Mesendoderm (in vitro differentiated cells): ENCODE data around the gene CCL3.
"Not testable (repeated sequence)": the region's sequence is repeated elsewhere in the genome, so short reads cannot be mapped to it uniquely, and the experiment has no call there.

Experiments
- DNase-seq: peaks from one replicate; pipeline ENCODE4 v3.0.0; 2013
- H2AK5ac ChIP-seq: 2 replicates; pipeline ENCODE4 v1.6.1; 2013; ENCODE audit warnings: low read length, inconsistent platforms
- H2BK120ac ChIP-seq: 2 replicates; pipeline ENCODE4 v1.6.1; 2013; ENCODE audit warnings: low read depth, mild to moderate bottlenecking, low read length, moderate library complexity, mixed read lengths
- H2BK15ac ChIP-seq: replicated peaks from 2 replicates; pipeline ENCODE4 v1.6.1; 2013; ENCODE audit warnings: low read depth, mild to moderate bottlenecking, moderate library complexity
- H2BK5ac ChIP-seq: 2 replicates; pipeline ENCODE4 v1.6.1; 2013; ENCODE audit warnings: low read length, inconsistent platforms
- H3K18ac ChIP-seq: 2 replicates; pipeline ENCODE4 v1.6.1; 2013; ENCODE audit warnings: mild to moderate bottlenecking, low read length, mixed read lengths
- H3K23ac ChIP-seq: one replicate; pipeline ENCODE4 v1.6.1; 2013; ENCODE audit warnings: low read length
- H3K27ac ChIP-seq: 2 replicates; pipeline ENCODE4 v1.5.1; 2013; ENCODE audit warnings: low read depth, mild to moderate bottlenecking, inconsistent platforms, low read length, moderate library complexity
- H3K27me3 ChIP-seq: 2 replicates; pipeline ENCODE4 v1.6.1; 2013; ENCODE audit warnings: low read length, control low read depth, mild to moderate bottlenecking, inconsistent platforms; ENCODE audit not compliant: insufficient read depth, poor library complexity
- H3K36me3 ChIP-seq: 2 replicates; pipeline ENCODE4 v1.6.1; 2013; ENCODE audit warnings: low read length, inconsistent platforms; ENCODE audit not compliant: control insufficient read depth, insufficient read depth
- H3K4ac ChIP-seq: one replicate; pipeline ENCODE4 v1.6.1; 2013; ENCODE audit warnings: low read depth, mild to moderate bottlenecking, low read length, moderate library complexity
- H3K4me1 ChIP-seq: 2 replicates; pipeline ENCODE4 v1.6.1; 2013; ENCODE audit warnings: low read depth, low read length, inconsistent platforms; ENCODE audit not compliant: control insufficient read depth
- H3K4me2 ChIP-seq: 2 replicates; pipeline ENCODE4 v1.6.1; 2013; ENCODE audit warnings: low read length
- H3K4me3 ChIP-seq: 2 replicates; pipeline ENCODE4 v1.5.1; 2013; ENCODE audit warnings: mild to moderate bottlenecking, low read length
- H3K56ac ChIP-seq: one replicate; pipeline ENCODE4 v1.6.1; 2013; ENCODE audit warnings: low read length
- H3K79me1 ChIP-seq: 2 replicates; pipeline ENCODE4 v1.6.1; 2013; ENCODE audit warnings: low read length, inconsistent platforms
- H3K79me2 ChIP-seq: 2 replicates; pipeline ENCODE4 v1.6.1; 2013; ENCODE audit warnings: mild to moderate bottlenecking, low read length; ENCODE audit not compliant: control insufficient read depth, insufficient read depth
- H3K9ac ChIP-seq: 2 replicates; pipeline ENCODE4 v1.6.1; 2013; ENCODE audit warnings: low read length, inconsistent platforms
- H4K5ac ChIP-seq: one replicate; pipeline ENCODE4 v1.6.1; 2013; ENCODE audit warnings: low read length
- H4K8ac ChIP-seq: one replicate; pipeline ENCODE4 v1.6.1; 2013; ENCODE audit warnings: low read depth, mild to moderate bottlenecking, control low read depth, low read length, moderate library complexity
- WGBS: extraction: QIAGEN DNeasy Blood & Tissue Kit; methylation state at CpG from one replicate; pipeline ENCODE4 v1.1.7; 2013; ENCODE audit warnings: low lambda C conversion rate, missing lambda C conversion rate; ENCODE audit not compliant: insufficient coverage; ENCODE audit errors: extremely low coverage; 5-methylcytosine and 5-hydroxymethylcytosine counted together

CCL3 gene

GRCh38 chr17:36088670-36089338 lies 1.1 kb downstream of the CCL3 start:
- no peak overlapping the region for H4K5ac ChIP-seq
- H3K4me1 ChIP-seq: no peaks in the 10 kb centered on the region
- H3K27me3 ChIP-seq: no peaks in the 10 kb centered on the region
- no peaks in the 10 kb centered on the region for H3K79me1 ChIP-seq
- no peak overlapping the region for H2BK120ac ChIP-seq
- H2BK5ac ChIP-seq: no peak overlapping the region
- no peak overlapping the region for H3K4me2 ChIP-seq
- H2BK15ac ChIP-seq: no peak overlapping the region
- no CpG with 5 or more reads among the region's 14 CpGs for WGBS
- H3K56ac ChIP-seq: no peak overlapping the region
- H3K79me2 ChIP-seq: no peaks in the 10 kb centered on the region
- H3K27ac ChIP-seq: no peak overlapping the region
- no peak overlapping the region for H3K4me3 ChIP-seq
- peak; percentile 39 for DNase-seq
- H3K18ac ChIP-seq: no peak overlapping the region
- H3K4ac ChIP-seq: no peak overlapping the region
- H3K23ac ChIP-seq: no peak overlapping the region
- no peak overlapping the region for H2AK5ac ChIP-seq
- H4K8ac ChIP-seq: no peak overlapping the region
- H3K36me3 ChIP-seq: no peaks in the 10 kb centered on the region
- H3K9ac ChIP-seq: no peak overlapping the region

DNA sequence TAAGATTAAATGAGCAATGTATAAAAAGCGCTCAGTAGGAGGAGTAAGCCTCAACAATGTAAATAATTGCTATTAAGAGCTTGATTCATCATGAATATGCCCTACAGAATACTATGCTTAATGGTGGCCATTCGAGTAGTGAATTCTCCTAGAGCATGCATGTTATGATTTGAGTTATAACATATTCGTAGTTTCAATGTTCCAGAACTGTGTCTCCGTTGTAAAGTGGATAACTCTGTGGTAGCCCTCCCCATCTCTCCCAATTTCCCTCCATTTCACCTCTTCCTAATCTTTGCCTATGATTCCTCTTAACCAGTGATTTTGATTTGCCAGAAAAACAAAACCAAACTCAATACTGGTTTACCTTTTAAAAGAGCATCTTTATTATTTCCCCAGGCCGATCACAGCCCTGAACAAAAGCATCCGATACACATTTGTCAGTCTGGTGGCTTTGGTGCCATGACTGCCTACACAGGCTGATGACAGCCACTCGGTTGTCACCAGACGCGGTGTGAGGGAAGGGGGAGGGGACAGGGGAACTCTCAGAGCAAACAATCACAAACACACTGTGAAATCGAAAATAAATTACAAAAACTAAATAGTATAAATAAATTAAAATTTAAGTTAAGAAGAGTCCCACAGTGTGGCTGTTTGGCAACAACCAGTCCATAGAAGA lies 1.9 kb downstream of the CCL3 start:
- not testable (repeated sequence) for H2BK5ac ChIP-seq, H2BK15ac ChIP-seq, H3K27ac ChIP-seq, H3K4ac ChIP-seq, H2BK120ac ChIP-seq, H3K4me3 ChIP-seq, H4K5ac ChIP-seq, H3K36me3 ChIP-seq, H3K23ac ChIP-seq, H3K4me1 ChIP-seq, DNase-seq, H3K9ac ChIP-seq, H3K27me3 ChIP-seq, H3K56ac ChIP-seq, H3K18ac ChIP-seq, H4K8ac ChIP-seq, H2AK5ac ChIP-seq, H3K79me2 ChIP-seq, H3K79me1 ChIP-seq, H3K4me2 ChIP-seq
- no CpG with 5 or more reads among the region's 10 CpGs for WGBS

DNA sequence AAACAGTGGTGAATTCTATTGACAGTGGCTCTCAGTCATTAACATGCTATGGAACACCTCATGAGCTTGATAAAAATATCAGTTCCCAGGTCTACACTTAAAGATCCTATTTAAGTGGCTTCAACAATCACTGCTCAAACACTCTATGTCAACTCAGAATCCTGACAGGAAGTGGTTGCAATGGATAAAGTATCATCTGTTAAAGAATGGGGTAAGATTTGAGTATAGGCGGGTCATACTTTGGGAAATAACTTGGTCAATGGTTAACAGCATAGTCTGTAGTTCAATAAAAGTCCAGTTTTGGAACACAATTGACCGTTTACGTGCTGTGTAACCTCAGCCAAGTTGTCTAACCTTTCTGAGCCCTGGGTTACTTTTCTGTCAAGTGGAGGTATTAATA lies 2.5 kb downstream of the CCL3 start:
- H3K79me1 ChIP-seq, H3K4ac ChIP-seq, H3K27ac ChIP-seq, H3K79me2 ChIP-seq, H3K23ac ChIP-seq, H3K4me1 ChIP-seq, H2AK5ac ChIP-seq, H3K27me3 ChIP-seq, H3K18ac ChIP-seq, H4K8ac ChIP-seq, H3K4me3 ChIP-seq, H2BK15ac ChIP-seq, H3K36me3 ChIP-seq, H2BK5ac ChIP-seq, H3K4me2 ChIP-seq, DNase-seq, H4K5ac ChIP-seq, H3K56ac ChIP-seq, H3K9ac ChIP-seq, H2BK120ac ChIP-seq: not testable (repeated sequence)
- no CpG with 5 or more reads among the region's 3 CpGs for WGBS

- Histone ChIP-seq H4K8ac (no peak overlapping the region), H3K79me1 (no peaks in the 10 kb centered on the region)
- DNase-seq: no peak
These were observed 3.2 kb downstream of the CCL3 start for GRCh38 chr17:36086791-36087190.

DNA sequence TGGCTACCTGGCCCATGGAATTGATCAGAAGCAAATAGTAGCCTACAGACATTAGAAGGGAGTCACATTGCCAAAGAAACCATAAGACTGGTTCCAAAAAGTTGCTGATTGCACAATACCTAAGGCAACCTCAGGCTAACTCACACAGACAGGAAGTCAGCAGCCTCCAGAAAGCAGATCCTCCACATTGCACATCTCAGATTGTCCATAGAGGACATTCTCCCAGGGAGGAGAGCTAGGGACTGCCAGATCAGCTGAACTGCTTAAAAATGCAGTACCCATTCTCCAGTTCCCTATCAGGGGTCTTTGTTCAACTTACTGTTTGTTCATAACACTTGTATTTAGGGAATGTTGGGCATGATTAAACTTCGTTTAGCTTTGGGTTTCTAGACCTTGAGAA lies 4.2 kb downstream of the CCL3 start:
- WGBS: no CpG with 5 or more reads among the region's 1 CpG

More at GRCh38 chr17:36086791-36087190, 3.2 kb downstream of the CCL3 start:
- H2AK5ac ChIP-seq: no peak overlapping the region
- H2BK5ac ChIP-seq: no peak overlapping the region
- H3K79me2 ChIP-seq: no peaks in the 10 kb centered on the region
- no peaks in the 10 kb centered on the region for H3K36me3 ChIP-seq
- no peak overlapping the region for H3K4me3 ChIP-seq
- no peak overlapping the region for H3K9ac ChIP-seq
- H3K56ac ChIP-seq: no peak overlapping the region
- no peak overlapping the region for H2BK120ac ChIP-seq
- no peak overlapping the region for H3K23ac ChIP-seq
- H3K18ac ChIP-seq: no peak overlapping the region
- no peak overlapping the region for H2BK15ac ChIP-seq
- H3K4ac ChIP-seq: no peak overlapping the region
- H3K4me1 ChIP-seq: no peaks in the 10 kb centered on the region
- no peak overlapping the region for H4K5ac ChIP-seq
- no peak overlapping the region for H3K4me2 ChIP-seq
- WGBS: no CpG with 5 or more reads among the region's 1 CpG
- H3K27me3 ChIP-seq: no peaks in the 10 kb centered on the region
- no peak overlapping the region for H3K27ac ChIP-seq

More for the DNA sequence above, 4.2 kb downstream of the CCL3 start:
- no peak overlapping the region for H3K4me2 ChIP-seq
- no peak overlapping the region for H2BK5ac ChIP-seq
- H3K79me1 ChIP-seq: no peaks in the 10 kb centered on the region
- H3K4me3 ChIP-seq: no peak overlapping the region
- no peak overlapping the region for H3K56ac ChIP-seq
- no peak overlapping the region for H3K27ac ChIP-seq
- H2BK120ac ChIP-seq: no peak overlapping the region
- DNase-seq: no peak
- no peak overlapping the region for H3K23ac ChIP-seq
- H2AK5ac ChIP-seq: no peak overlapping the region
- H3K9ac ChIP-seq: no peak overlapping the region
- no peak overlapping the region for H3K4ac ChIP-seq
- no peaks in the 10 kb centered on the region for H3K27me3 ChIP-seq
- no peak overlapping the region for H4K5ac ChIP-seq
- no peaks in the 10 kb centered on the region for H3K4me1 ChIP-seq
- no peak overlapping the region for H2BK15ac ChIP-seq
- no peaks in the 10 kb centered on the region for H3K79me2 ChIP-seq
- H4K8ac ChIP-seq: no peak overlapping the region
- H3K18ac ChIP-seq: no peak overlapping the region
- no peaks in the 10 kb centered on the region for H3K36me3 ChIP-seq
